Muscle of arm (tissue), 12 donors: ENCODE data around the gene ODAD4. TPM values are rescaled to one million over a fixed set of nuclear protein-coding genes. Genes with fewer than 3 reads are reported as not detected.
"Not testable (repeated sequence)": the region's sequence is repeated elsewhere in the genome, so short reads cannot be mapped to it uniquely, and the experiment has no call there.

ENCODE experiments used
- DNase-seq: peaks from one replicate; pipeline ENCODE4 v3.0.0-alpha.2; 2013
- polyA plus RNA-seq, 12 donors: library from polyadenylated mRNA; unstranded; fragments of 120-200 nt; gene quantifications; one replicate each; pipeline ENCODE4 v1.2.1, GENCODE V29; 2013; ENCODE audit not compliant: insufficient read length in 12 of 12

ODAD4 gene
- polyA plus RNA-seq, 12 donors: 0.49 to 1.5 (median 0.82) TPM; not detected in 2

DNA sequence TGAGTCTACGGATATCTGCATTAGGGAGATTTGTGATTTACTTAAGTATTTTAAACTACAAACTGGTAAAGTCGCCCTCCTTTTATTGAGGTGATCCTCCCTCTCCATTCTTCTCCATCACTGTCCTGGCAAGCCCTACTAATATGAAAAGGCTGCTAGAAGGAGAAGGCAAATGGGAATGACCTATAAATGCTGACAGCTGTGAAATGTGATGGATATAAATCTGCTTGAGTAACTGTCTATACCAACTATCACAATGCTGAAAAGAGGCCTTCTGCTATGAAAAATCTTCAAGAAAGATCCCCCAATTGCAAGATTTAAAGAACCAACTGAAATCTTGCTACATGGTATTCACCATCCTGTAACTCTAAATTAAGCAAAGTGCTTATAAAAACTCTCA is 71.3 kb downstream of the ODAD4 start:
- no peak for DNase-seq

GRCh38 chr17:42002175-42002791 is 71.9 kb downstream of the ODAD4 start:
- DNase-seq: no peak

DNA sequence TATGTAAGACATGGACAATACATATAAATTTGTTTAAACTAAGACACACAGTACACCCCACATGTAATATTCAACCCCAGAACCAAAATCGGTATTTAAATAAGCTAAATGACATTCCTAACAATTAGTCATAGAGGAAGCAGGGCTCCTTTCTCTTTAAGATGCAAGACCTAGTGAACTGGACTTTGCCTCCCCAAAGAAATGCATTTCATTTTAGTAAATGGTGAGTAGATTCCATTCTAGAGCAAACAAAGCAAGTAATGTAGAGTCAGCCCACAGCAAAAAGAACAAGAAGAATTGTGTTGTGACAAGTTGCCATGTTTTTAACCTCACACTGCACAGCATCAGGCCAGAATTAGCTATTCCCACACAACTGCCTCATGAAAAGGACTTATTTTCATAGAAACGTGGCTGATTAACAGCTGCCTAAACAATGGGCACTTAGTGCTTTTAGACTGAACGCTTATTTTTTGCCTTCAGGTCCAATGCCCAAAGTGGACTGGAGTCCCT is 72.4 kb downstream of the ODAD4 start:
- DNase-seq: no peak

DNA sequence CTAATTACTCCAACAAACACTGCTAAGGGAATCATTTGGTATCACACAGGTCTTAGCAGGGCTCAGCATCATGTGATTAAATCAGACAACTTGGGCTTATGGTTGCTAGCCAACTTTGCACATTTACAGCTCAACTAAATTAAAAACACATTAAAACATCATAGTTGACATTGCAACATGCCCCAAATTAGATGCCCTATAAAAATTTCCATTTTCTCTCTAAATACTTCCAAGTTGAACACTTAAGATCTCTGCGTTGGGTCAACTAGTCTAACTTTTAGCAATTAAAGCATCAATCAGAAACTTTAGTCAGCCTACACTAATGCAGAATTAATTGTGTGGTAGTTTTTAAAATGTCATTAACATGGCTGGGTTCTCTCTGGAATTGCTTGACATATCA is 74.7 kb downstream of the ODAD4 start:
- no peak for DNase-seq

GRCh38 chr17:42009170-42009569 is 78.8 kb downstream of the ODAD4 start:
- no peak for DNase-seq

DNA sequence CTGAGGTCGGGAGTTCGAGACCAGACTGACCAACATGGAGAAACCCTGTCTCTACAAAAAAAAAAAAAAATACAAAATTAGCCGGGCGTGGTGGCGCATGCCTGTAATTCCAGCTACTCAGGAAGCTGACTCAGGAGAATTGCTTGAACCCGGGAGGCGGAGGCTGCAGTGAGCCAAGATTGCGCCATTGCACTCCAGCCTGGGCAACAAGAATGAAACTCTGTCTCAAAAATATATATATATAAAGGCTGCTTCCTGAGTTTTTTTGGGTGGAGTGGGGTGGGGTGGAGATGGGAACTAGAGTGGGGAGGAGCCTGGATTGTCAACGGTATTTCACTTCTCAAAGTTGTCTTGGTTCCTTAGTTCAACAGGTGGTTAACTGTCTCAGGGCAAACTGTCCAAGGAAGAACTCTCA is 79.9 kb downstream of the ODAD4 start:
- DNase-seq: not testable (repeated sequence)

- no peak for DNase-seq
These were observed 80.6 kb downstream of the ODAD4 start for GRCh38 chr17:42010898-42011516.

GRCh38 chr17:42012363-42012762 is 81.9 kb downstream of the ODAD4 start:
- not testable (repeated sequence) for DNase-seq

DNA sequence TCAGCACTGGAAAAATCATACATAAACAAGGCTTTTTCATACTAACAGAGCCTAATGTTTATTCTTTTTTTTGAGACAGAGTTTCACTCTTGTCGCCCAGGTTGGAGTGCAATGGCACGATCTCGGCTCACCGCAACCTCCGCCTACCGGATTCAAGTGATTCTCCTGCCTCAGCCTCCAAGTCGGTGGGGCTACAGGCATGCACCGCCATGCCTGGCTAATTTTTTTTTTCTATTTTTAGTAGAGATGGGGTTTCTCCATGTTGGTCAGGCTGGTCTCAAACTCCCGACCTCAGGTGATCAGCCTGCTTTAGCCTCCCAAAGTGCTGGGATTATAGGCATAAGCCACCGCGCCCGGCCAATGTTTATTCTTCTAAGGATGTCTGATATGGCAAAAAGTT is 83.3 kb downstream of the ODAD4 start:
- DNase-seq: not testable (repeated sequence)

Other genes with a start within 250 kb of the ODAD4 start
- 100 to 1,000 TPM in 11 of 12 donors, not detected in 1; 538 to 938 (median 792) TPM for gene EIF1, start 241.7 kb upstream of the ODAD4 start, polyA plus RNA-seq
- gene GAST, start 218.3 kb upstream of the ODAD4 start, polyA plus RNA-seq: not detected
- under 1 TPM in 9 of 12 donors, not detected in 3; 0.03 to 0.23 (median 0.07) TPM for gene HAP1, start 196.0 kb upstream of the ODAD4 start, polyA plus RNA-seq
- 100 to 1,000 TPM in 1 of 12 donors, 10 to 100 TPM in 10, not detected in 1; 22.8 to 204 (median 36.5) TPM for gene JUP, start 143.9 kb upstream of the ODAD4 start, polyA plus RNA-seq
- gene P3H4, start 118.7 kb upstream of the ODAD4 start, polyA plus RNA-seq: 10 to 100 TPM in 11 of 12 donors, not detected in 1; 31.4 to 49.8 (median 35.8) TPM
- gene FKBP10, start 117.6 kb upstream of the ODAD4 start, polyA plus RNA-seq: 100 to 1,000 TPM in 9 of 12 donors, 10 to 100 TPM in 2, not detected in 1; 88.2 to 164 (median 124) TPM
- 10 to 100 TPM in 11 of 12 donors, not detected in 1; 30.4 to 68.2 (median 44.9) TPM for gene NT5C3B, start 94.4 kb upstream of the ODAD4 start, polyA plus RNA-seq
- under 1 TPM in 7 of 12 donors, not detected in 5; 0.12 to 0.48 (median 0.28) TPM for gene KLHL10, start 92.8 kb upstream of the ODAD4 start, polyA plus RNA-seq
- 1 to 10 TPM in 11 of 12 donors, not detected in 1; 4.7 to 8.1 (median 6.3) TPM for gene KLHL11, start 65.2 kb upstream of the ODAD4 start, polyA plus RNA-seq
- gene ACLY, start 11.7 kb upstream of the ODAD4 start, polyA plus RNA-seq: 10 to 100 TPM in 11 of 12 donors, not detected in 1; 43.2 to 72.6 (median 52.8) TPM
- gene CNP, start 36.2 kb downstream of the ODAD4 start, polyA plus RNA-seq: 10 to 100 TPM in 11 of 12 donors, not detected in 1; 30.9 to 69.5 (median 42.6) TPM
- 100 to 1,000 TPM in 3 of 12 donors, 10 to 100 TPM in 8, not detected in 1; 57.5 to 126 (median 94.3) TPM for gene DNAJC7, start 86.8 kb downstream of the ODAD4 start, polyA plus RNA-seq
- 10 to 100 TPM in 11 of 12 donors, not detected in 1; 31.0 to 65.9 (median 39.6) TPM for gene NKIRAS2, start 89.5 kb downstream of the ODAD4 start, polyA plus RNA-seq
- 1 to 10 TPM in 6 of 12 donors, under 1 TPM in 4, not detected in 2; 0.72 to 1.8 (median 1.2) TPM for gene C17orf113, start 120.0 kb downstream of the ODAD4 start, polyA plus RNA-seq
- gene ZNF385C, start 167.9 kb downstream of the ODAD4 start, polyA plus RNA-seq: 10 to 100 TPM in 2 of 12 donors, 1 to 10 TPM in 8, not detected in 2; 4.1 to 12.2 (median 6.5) TPM
- gene DHX58, start 182.1 kb downstream of the ODAD4 start, polyA plus RNA-seq: 10 to 100 TPM in 1 of 12 donors, 1 to 10 TPM in 10, not detected in 1; 2.3 to 12.1 (median 5.3) TPM
- 10 to 100 TPM in 11 of 12 donors, not detected in 1; 34.3 to 69.5 (median 40.3) TPM for gene KAT2A, start 190.8 kb downstream of the ODAD4 start, polyA plus RNA-seq
- under 1 TPM in 10 of 12 donors, not detected in 2; 0.10 to 0.43 (median 0.28) TPM for gene HSPB9, start 192.2 kb downstream of the ODAD4 start, polyA plus RNA-seq
- 100 to 1,000 TPM in 2 of 12 donors, 10 to 100 TPM in 9, not detected in 1; 47.9 to 136 (median 56.5) TPM for gene RAB5C, start 224.4 kb downstream of the ODAD4 start, polyA plus RNA-seq